ENCODE data around the gene SPSB2. TPM values are rescaled to one million over a fixed set of nuclear protein-coding genes. Genes with fewer than 3 reads are reported as not detected.

The SPSB2 gene
- total and polyA plus RNA-seq, 9 of the 15 experiments (the other 6 are each of a cell fraction or from before 2014, with no cell fraction given), result 0.10 to 10.6 (median 1.9) TPM

DNA sequence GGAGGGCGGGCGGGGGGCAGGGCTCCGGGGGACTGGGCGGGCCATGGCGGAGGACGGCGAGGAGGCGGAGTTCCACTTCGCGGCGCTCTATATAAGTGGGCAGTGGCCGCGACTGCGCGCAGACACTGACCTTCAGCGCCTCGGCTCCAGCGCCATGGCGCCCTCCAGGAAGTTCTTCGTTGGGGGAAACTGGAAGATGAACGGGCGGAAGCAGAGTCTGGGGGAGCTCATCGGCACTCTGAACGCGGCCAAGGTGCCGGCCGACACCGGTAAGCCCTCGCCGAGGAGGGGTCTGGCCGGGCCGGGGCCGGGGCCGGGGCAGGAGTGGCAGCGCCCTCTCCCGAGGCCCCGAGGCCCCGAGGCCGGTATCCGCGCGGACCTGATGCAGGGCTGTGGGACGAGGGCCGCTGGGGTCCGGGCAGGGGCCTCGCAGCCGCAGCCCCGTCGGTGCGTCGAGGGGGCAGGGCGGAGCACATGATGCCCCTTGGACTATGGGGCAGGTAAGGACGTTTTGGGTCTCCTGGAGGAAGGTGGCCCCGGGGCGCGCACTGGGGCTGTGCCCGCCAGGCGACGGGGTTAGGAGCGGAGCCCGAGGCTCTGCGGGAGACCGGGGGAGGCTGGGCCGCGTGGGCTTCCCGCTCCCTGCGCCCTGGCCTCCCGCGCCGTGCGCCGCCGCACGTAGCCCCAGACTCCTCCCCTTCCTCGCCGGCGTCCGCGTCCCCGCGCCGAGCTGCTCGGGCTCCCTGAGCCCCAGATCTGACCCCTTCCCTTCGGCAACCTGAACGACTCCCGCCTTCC, 5.5 kb downstream of the SPSB2 start, which contains the start of gene TPI1 (continued):
- TF ChIP-seq ARID4B (CRISPR knock-in tag; IDR thresholded peaks at IDR 0.05) (peak; percentile 72), FUS (optimal IDR thresholded peaks at IDR 0.05; ENCODE audit: low read depth, low read length) (peak; percentile 97), ATF4 (CRISPR knock-in tag; IDR thresholded peaks at IDR 0.05) (no peak), KLF13 (tag; IDR thresholded peaks at IDR 0.05; ENCODE audit: borderline replicate concordance, low read depth) (no peak), HNRNPUL1 (IDR thresholded peaks at IDR 0.05; ENCODE audit: low read length) (no peak), PRPF4 (IDR thresholded peaks at IDR 0.05; ENCODE audit: insufficient read depth, low read depth, low read length, poor library complexity, severe bottlenecking) (peak; percentile 41), PCBP2 (IDR thresholded peaks at IDR 0.05; ENCODE audit: low read depth, low read length, poor library complexity, severe bottlenecking) (peak; percentile 43), MTA3 (IDR thresholded peaks at IDR 0.05; ENCODE audit: borderline replicate concordance) (0 out of 2 replicates have a peak, but pooled peaks have one; percentile 29), SRSF1 (IDR thresholded peaks at IDR 0.05; ENCODE audit: low read depth, low read length) (no peak)
- TF ChIP-seq, protein P1, sequence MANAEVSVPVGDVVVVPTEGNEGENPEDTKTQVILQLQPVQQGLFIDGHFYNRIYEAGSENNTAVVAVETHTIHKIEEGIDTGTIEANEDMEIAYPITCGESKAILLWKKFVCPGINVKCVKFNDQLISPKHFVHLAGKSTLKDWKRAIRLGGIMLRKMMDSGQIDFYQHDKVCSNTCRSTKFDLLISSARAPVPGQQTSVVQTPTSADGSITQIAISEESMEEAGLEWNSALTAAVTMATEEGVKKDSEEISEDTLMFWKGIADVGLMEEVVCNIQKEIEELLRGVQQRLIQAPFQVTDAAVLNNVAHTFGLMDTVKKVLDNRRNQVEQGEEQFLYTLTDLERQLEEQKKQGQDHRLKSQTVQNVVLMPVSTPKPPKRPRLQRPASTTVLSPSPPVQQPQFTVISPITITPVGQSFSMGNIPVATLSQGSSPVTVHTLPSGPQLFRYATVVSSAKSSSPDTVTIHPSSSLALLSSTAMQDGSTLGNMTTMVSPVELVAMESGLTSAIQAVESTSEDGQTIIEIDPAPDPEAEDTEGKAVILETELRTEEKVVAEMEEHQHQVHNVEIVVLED (CRISPR knock-in tag; IDR thresholded peaks at IDR 0.05), result peak; percentile 82
- TF ChIP-seq, protein P2, sequence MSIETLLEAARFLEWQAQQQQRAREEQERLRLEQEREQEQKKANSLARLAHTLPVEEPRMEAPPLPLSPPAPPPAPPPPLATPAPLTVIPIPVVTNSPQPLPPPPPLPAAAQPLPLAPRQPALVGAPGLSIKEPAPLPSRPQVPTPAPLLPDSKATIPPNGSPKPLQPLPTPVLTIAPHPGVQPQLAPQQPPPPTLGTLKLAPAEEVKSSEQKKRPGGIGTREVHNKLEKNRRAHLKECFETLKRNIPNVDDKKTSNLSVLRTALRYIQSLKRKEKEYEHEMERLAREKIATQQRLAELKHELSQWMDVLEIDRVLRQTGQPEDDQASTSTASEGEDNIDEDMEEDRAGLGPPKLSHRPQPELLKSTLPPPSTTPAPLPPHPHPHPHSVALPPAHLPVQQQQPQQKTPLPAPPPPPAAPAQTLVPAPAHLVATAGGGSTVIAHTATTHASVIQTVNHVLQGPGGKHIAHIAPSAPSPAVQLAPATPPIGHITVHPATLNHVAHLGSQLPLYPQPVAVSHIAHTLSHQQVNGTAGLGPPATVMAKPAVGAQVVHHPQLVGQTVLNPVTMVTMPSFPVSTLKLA (conservative IDR thresholded peaks at IDR 0.05), result peak; percentile 24 to 54; a peak in 2 of 4 replicates
- TF ChIP-seq, protein P3, sequence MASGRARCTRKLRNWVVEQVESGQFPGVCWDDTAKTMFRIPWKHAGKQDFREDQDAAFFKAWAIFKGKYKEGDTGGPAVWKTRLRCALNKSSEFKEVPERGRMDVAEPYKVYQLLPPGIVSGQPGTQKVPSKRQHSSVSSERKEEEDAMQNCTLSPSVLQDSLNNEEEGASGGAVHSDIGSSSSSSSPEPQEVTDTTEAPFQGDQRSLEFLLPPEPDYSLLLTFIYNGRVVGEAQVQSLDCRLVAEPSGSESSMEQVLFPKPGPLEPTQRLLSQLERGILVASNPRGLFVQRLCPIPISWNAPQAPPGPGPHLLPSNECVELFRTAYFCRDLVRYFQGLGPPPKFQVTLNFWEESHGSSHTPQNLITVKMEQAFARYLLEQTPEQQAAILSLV (tag; IDR thresholded peaks at IDR 0.05), result no peak

Data from K562 (cell line).